Suppressor macrophage treated with lipopolysaccharide for 4 hours (primary cell): ENCODE measurements around the gene NBEAL2.
A peak's percentile ranks its signal among the peaks of the same experiment; 100 is the strongest.

Source experiments
- DNase-seq: peaks from one replicate; pipeline ENCODE4 v3.0.0-alpha.2; 2020

NBEAL2 gene

GRCh38 chr3:47047069-47047468, 67.6 kb downstream of the NBEAL2 start:
- DNase-seq: no peak

- DNase-seq: no peak
Measured at GRCh38 chr3:47047673-47048072, 68.2 kb downstream of the NBEAL2 start.

GRCh38 chr3:47054412-47054811, 74.9 kb downstream of the NBEAL2 start:
- peak; percentile 46 for DNase-seq

- no peak for DNase-seq
Measured at GRCh38 chr3:47056705-47057104, 77.2 kb downstream of the NBEAL2 start.

GRCh38 chr3:47057212-47057671, 77.8 kb downstream of the NBEAL2 start:
- DNase-seq: peak; percentile 4
